GM19372 (cell line): Measurements from ENCODE around the gene TSPAN9.

Experiments used
- ATAC-seq: cut with Tn5 transposase; IDR thresholded peaks from one replicate; pipeline ENCODE4 v1.9.1; 2021; ENCODE audit warnings: mild to moderate bottlenecking, low read depth, moderate library complexity; ENCODE audit not compliant: unreplicated experiment

The TSPAN9 gene, protein sequence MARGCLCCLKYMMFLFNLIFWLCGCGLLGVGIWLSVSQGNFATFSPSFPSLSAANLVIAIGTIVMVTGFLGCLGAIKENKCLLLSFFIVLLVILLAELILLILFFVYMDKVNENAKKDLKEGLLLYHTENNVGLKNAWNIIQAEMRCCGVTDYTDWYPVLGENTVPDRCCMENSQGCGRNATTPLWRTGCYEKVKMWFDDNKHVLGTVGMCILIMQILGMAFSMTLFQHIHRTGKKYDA

DNA sequence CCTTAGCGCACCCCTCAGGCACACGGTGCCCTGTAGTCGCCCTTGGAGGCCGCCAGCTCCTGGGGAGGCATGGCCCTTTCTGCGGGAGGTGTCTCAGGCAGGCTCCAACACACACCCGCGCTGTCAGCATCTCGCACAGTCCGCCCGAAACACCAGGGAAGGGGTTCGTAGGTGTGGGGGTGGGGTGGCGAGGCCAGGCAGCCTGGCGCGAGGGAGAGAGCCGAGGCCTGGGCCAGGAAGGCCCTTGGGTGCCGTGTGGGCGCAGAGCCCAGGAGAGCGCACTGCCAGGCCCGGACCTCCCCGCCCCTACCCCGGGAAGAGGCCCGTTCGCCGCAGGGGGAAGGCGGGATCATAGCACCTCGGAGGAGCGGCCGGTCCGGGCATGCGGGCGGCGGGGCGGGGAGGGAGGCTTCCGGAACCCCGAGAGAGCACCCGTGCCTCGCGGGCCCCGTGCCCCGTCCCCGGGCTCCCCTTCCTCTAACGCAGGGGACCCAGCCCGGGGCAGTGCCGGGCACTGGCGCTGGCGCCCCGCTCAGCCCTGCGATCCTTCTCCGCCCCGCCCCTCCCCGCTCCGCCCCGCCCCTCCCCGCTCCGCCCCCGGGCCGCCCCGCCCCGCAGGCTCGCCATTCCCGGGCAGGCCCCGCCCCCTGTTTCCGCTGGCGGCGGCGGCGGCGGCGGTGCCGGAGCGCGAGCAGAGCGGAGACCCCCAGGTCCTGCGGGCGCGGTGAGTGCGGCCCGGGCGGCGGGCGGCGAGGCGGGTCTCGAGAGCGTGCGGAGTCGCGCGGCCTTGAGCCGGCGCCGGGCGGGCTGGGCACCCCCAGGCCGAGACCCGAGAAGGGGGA, at the start of gene TSPAN9:
Gene TSPAN9, plus strand, starts transcription at position 650 of the 842 bp plus-strand sequence. CDS start 123,815 bp downstream, outside the sequence.
- peak; percentile 73 for ATAC-seq

DNA sequence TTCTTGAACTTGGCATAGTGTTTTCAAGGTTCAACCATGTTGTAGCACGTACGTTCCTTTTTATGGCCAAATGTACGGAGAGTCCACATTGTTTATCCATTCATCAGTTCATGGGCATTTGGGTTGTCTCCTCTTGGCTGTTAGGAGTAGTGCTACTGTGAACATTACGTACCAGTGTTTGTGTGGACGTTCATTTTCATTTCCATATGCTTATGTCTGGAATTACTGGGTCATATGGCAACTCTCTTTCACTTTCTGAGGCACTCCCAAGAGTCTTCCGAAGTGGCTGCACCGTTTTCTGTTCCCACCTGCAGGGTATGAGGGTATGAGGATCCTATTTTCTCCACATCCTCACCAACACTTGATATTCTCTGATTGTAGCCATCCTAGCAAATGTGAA, 49.1 kb upstream of the TSPAN9 start:
- ATAC-seq, result no peak

DNA sequence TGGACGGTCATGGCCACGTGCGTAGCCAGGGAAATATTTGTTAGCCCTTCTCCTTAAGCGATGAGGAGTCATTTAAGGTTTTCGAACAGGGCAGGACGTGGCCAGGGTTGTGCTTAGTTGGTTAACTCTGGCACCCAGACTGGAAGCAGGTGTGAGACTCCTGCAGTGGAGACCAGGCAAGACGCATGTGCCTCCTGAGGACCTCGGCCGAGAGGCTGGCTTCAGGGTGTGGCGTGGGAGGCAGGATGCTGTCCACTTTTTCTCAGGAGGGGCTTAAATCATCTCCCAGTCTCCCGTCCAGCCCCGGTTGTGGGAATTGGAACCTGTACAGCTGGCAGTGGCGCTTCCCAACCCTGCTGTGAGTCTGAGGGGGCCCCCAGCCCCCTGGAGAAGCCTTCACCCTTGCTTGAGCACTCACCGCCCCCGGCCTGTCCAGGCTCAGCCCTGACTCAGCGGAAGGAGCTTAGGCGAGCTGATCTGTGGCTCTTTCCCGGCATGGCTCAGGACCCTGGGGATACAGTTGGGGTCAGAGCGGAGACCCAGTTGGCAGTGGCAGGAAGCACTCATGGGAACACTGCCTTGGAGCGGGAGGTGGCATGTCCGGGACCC, 46.3 kb upstream of the TSPAN9 start:
- ATAC-seq, result no peak

DNA sequence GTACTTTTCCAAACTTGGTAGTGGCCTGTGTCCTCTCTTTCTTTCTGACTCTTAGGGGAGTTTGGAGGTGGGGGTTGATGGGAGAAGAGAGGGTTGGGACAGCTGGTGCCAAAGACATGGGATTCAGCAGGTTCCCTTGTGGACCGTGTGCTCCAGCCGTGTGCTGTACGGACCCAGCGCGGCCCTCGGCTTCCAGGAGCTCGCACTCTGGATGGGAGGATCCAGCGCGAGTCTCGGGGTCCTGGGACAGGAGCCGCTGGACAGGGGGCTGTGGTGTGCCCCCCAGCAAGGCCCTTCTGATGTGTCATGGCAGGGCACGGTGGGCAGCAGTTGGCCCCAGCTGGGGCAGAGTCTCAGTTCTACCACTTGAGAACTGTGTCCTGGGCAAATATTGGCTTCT, 45.0 kb upstream of the TSPAN9 start:
- ATAC-seq, result no peak

DNA sequence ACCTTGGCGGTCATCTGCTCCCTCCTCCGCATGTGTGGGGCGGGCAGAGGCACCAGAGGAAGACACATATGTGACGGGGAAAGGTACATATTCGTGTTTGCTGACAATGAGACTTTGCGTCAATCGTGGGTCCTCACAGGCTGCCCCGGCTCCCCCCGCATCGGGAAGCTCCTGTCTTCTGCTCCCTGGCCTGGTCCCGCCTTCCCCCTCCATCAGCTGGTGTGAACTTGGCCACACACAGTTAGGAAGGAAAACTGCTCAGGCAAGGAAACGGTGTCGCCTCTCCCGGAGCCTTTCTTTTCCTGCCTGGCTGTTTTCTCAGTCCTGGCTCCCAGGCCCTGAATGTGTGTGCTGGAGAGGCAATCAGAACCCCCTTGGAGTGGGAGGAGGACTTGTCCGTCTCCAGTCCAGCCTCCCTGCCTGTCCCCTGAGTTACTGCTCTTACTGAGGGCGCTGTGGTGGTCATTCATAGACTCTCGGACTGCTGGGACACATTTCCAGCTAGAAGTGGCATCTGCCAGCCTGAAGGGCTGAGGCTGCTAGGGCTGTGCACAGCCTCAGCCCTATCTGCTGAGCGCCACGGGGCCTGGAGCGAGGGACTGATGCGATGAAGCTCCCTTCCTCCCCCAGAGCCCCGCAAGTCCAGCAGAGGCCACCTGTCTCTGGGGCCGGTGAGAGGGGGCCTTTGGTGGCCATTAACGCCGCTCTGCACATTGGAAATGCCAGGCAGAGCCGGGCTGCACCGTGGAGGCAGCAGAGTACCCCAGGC, 44.2 kb upstream of the TSPAN9 start:
- ATAC-seq, result no peak

DNA sequence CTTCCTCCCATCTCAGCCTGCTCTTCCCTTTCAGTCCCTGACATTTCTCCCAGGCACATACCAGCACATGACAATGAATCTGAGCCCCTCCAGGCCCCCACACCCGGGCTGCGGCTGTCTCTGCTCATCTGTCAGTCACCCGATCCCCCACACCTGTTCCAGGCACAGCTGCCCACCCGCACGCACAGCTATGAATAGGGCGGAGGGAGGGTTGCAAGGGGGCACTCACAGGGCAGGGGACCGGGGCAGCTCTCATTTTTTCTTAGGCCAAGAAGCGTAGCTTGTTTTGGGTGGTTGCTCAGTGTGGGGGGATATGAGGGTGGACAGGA, 43.7 kb upstream of the TSPAN9 start:
- no peak for ATAC-seq

DNA sequence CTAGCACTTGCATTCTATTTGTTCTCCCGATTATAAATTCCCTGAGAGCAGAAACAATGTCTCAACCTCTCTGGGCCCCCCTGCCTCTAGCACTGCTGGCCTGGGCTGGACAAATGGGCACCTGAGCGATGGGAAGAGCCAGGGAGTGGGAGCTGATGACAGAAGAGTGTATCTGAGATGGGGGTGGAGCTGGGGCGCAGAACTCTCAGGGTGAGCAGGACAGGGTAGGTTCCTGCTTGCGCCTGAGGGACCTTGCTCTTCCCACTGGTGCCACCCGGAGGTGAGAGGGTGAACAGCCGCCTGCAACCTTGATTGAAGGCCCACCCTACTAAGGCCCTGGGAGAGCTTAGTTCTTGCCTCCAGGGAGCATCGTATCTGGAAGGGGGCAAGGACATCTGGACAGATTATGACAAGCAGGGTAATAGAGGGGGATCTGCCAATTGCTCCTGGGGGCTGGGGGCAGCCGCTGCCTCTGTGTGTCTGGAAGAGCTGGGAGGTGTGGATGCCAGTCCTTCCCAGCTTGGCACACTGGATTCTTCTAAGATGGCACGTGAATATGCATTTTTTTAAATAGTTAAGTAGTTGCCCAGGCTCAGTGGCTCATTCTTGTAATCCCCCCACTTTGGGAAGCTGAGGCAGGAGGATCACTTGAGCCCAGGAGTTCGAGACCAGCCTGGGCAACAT, 43.0 kb upstream of the TSPAN9 start:
- no peak for ATAC-seq

DNA sequence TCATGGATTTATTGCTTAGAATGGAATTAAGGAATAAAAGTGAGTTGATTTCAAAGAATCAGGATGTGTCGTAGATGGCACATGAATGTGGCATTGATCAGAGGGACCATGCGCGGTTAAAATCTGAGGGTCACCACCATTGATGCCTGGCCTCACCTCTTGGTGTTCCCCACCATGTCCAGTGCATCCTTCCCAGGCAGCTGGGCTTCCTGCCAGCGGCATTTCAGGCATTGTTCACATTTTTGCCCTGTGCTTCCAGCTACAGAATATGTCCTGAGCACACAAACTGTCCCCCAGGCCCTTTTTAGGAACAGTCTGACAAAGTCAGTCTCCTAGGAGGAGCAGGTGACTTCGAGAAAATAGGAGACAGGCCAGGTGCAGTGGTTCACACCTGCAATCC, 42.0 kb upstream of the TSPAN9 start:
- ATAC-seq, result no peak

DNA sequence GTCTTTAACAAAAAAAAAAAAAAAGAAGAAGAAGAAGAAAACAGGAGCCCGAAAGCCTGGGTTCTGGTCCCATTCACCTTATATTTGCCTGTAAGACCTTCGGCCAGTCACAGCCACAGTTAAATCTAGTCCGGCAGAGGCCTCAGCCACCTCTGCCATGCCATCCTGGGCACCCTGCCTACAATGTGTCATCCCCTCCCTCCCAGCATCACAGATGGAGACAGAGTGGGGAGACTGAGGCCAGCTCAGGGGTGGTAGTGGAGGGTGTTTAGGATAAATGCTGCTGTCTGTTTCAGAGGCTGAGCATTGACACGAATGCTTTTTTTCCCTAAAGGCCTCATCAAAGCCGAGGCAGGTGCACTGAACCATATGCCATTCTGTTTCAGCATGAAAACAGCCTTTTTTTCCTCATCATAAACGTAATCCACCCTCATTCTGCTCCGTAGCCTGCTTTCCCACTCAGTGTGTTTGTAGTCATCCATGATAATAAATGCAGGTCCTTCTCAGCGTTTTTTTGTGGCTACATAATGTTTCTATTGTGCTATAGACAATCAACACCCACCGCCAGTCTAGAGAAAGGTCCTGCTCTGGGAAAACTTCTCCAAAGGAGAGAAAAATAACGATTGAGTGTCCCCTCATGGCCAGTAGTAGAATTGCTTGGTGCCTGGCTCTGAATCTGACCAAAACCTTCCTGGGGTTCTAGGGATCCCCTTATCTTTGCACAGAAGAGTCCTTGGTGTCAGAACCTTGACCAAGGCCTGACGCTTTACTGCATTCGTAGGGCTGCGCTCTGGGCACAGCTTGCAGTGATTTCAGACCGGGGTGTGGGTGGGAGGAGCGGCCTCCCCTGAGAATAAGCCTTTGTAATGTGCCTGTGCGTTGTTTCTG, 41.1 kb upstream of the TSPAN9 start:
- no peak for ATAC-seq

DNA sequence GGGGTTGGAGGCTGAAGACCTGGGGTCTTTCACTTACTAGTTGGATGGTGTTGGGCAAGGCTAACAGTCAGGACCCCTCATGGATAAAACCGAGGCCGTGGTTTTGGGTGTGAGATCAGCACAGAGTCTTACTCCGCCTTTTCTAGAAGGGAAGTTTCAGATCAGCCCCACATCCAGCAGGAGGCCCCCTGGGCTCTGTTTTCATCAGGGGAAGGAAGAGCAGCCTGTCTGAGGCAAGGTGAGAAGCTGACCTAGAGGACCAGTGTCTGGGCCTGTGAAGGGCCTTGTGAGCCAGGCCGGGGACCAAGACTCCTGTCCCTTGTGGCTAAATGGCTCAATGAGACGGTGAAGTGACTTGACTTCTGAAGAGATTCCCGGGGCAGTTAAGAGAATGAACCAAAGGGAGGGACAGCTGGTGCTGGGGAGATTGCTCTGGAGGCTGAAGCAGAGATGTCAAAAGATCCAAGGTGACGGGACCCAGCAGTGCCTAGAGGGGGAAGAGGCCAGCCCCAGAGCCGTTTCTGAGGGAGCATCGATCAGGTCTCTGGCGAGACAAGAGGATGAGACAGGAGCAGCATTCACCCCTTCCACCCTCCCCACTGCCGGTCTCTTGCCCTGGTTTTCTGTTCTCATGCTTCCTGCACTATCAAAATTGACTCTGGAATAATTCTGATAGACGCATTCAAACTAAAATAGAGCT, 40.1 kb upstream of the TSPAN9 start:
- no peak for ATAC-seq

DNA sequence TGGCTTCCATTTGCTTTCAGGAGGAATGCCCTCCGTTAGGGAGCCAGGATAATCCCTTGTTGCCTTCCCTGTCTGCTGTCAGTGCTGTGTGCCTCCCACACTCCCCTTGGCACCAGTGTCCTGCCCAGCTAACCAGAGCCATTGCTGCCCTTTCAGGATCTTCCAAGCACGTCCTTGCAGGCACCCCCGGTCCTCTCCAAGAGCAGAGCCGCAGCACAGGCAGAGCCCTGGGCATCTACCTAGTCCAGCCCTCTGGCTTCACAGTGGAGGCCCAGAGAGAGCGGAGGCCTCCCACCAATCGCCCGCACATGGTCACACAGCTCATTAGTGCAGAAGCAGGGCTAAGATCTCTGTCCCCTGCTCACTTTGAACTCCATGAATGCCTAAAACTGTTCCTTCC, 39.0 kb upstream of the TSPAN9 start:
- no peak for ATAC-seq

DNA sequence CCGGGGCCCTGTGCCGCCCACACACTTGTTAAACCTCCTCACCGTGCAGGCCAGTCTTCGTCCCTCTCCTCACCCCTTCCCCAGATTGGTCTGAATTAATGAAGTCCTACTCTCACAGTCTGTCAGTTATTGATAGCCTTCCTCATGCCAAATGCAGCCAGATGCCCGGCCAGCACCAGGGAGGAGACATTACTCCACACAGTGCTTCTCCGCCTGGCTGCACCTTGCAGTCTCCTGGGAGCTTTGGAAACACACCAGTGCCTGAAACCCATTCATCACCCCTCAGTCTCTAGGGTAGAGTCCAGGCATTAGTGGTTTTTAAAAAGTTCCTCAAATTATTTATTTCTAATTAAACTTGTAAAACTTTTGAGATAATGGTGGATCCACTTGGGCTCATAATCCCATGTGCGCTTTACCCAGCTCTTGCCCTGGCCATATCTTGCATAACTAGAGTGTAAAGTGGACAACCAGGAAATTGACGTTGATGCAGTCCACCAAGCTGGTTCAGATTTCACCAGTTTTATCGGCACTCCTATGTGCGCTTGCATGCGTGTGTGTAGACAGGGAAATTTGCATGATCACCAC, 38.2 kb upstream of the TSPAN9 start:
- ATAC-seq, result no peak

DNA sequence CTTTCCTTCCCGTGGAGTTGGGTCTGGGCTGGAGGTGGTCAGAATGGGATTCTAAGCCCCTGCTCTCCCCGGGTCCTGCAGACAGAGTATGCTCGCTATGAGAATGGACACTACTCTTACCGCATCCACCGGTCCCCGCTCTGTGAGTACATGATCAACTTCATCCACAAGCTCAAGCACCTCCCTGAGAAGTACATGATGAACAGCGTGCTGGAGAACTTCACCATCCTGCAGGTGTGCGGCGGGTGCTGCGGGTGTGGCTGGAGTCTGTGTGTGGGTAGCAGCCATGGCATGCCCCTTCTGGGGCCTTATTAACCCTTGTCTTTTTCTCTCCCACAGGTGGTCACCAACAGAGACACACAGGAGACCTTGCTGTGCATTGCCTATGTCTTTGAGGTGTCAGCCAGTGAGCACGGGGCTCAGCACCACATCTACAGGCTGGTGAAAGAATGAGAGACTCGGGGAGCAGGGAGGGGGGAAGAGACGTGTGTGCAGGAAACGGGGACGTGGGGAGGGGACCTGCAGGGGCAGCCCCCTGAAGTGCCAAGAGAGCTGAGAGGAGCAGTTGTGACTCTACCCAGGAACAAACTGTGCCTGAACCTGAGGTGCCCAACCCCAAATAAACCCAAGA, 37.0 kb upstream of the TSPAN9 start:
- no peak for ATAC-seq

DNA sequence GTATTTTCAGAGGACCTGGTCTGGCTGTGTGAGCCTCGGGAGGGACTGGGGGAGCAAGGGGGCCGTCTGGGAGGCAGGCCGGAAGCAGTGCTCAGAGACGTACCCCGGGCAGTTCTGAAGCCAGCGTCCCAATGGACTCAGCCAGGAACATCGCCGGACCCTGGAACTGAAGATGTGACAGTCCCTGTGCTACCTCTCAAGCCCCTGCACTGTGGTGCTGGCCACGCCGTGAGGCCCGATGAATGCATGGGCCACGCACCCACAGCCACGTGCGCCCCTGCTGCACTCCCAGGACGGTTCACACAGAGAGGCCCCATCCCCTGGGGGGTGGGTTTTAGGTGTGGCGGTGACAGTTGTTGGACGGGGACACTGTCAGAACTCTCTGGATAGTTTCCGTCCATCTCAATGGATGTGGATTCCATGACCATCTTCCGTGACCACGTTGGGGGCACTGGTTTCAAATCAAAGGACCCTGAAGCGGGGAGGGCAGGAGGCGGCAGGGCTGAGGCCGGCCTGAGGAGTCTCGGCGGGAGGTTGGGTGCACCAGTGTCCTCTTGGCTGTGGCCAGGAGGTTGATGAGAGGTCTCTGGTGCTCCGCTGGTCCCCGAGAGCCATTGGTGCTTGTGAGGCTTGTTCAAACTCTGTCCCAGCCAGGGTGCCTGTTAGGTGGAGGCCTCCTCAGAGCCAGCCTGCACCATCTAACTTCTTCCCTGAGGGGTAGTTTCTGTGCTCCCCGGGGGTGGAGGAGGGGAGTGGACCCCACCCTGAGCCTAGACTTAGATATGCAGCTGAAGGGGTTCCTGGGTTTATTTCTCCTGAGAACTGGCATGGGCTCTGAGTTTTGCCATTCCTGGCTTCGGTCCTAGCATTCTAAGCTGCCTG, 36.3 kb upstream of the TSPAN9 start:
- ATAC-seq, result no peak

DNA sequence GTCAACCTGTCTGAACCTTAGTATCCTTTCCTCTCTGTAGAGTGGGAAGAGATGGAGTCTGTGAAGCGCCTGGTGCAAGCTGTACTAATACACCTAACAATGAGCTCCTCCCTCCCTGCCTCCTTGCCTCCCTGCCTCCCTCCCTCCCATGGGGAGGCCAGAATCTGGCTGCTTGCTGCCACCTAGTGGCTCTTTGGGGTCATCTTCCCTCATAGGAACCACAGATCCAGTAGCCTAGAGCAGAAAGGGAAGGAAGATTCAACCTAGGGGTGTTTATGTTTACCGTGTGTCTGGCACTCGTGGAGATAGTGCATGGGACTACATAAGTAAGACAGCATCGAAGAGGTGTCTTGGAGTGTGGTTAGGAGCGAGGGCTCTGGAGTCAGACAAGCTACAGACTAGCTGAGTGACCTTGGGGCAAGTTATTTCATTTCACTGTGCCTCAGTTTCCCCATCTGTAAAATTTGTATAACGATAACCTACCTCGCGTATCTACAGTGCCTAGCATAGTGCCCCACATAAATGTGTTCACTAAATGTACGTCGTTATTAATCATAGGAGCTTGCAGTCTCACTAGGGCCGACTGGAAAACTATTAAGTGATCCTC, 35.5 kb upstream of the TSPAN9 start:
- ATAC-seq, result peak; percentile 80

DNA sequence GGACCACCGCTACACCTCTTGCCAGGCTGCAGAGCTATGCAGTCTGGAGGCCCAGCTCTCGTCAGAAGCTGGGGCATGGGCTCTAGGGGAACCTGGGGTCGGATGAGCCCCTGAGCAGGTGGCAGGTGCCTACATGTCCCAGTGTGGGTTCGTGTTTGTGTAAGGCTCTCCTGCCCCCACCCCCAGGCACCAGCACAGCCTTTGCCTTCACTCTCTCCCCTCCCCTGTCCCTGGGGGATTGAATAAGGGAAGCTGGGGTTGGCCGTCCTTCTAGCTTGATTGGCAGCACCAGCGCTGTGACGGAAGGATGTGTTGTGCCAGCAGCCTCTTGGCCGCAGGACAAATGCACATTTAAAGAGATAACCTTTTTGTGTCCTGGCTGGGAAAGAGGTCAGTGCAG, 34.8 kb upstream of the TSPAN9 start:
- ATAC-seq, result no peak

DNA sequence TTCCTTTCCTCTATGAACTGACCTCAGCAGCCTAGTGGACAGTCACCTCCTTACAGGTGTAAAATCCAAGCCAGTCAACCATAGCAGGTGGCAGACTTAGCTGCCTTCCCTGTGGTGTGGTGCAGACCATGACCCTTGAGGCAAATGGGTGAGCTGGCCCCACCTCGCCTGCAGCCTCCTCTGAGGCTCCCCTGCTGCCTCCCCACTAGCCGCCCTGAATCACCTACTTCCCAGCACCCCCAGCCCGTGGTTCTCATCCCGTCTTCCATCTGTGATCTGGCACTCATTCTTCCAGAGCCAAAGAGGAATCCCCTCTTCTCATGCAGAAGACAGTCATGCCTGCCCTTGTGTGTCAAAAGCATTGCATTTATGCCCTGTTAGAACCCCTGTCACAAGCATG, 34.4 kb upstream of the TSPAN9 start:
- no peak for ATAC-seq
